Measurements from ENCODE around the gene EPHA6.
A peak's percentile ranks its signal among the peaks of the same experiment; 100 is the strongest.

Gene EPHA6

DNA sequence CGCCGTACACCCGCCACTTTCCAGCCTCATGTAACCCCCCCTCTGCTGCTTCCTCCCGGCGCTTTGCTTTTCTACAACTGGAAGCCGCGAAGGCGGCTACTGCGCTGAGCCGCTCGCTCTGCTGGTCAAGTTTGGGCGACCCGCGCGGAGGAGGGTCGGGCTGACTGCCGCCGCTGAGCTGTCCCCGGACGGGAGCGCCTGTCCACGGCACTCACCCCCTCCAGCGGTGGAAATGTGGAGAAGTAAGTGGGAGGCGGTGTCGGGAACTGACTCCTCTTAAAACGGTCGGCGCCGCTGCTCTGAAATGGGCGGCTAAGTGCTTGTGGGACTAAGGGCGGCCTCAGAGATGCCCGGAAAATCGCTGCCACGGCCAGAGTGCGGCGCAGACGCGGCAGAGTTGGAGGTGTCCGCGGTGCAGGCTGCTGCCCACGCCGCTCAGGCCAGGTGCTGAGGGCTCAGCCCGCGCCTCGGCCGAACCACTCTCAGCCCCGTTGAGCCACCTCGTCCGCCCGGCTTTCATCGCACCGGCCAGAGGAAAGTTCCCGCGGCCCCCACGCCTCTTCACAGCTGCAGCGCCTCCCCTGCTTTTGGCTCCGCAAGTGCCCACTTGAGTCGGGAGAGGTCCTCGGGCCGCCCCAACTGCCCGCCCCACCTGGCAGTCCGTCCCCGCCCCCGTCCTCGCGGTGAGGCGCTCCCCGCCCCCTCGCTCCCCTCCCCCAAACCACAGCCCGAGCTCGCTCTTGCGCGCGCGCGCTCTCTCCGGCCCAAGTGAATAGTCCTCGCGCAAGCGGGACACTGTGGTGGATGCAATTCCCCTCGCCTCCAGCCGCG lies at the start of gene EPHA6:
EPHA6 (plus strand) TSS at position 775 of the 831 bp plus-strand sequence.
- no peak for TF ChIP-seq GATA1 (IDR thresholded peaks at IDR 0.05; ENCODE audit: low read depth, low read length)
- DNase-seq: peak; percentile 6 to 15

DNA sequence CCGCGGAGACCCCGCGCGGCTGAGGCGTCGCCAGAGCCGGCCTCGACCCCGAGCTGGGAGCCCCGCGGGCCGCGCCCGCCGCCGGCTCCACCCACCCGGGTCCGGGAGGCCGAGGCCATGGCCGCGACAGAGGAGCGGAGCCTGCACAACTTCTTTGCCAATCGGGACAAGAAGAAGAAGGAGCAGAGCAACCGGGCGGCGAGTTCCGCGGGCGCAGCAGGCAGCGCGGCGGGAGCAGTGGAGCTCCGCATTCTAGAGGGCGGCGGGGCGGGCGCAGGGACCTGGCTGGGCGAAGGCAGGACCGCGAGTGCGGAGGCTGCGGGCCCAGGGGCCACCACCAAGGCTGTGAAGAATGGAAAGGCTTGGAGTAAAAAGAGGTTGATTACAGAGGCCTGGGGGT lies 37.6 kb upstream of the EPHA6 start:
- TF ChIP-seq POLR2A (IDR thresholded peaks at IDR 0.05; ENCODE audit: low read length) (no peak), GATA1 (IDR thresholded peaks at IDR 0.05; ENCODE audit: low read depth, low read length) (no peak)
- DNase-seq: no peak

DNA sequence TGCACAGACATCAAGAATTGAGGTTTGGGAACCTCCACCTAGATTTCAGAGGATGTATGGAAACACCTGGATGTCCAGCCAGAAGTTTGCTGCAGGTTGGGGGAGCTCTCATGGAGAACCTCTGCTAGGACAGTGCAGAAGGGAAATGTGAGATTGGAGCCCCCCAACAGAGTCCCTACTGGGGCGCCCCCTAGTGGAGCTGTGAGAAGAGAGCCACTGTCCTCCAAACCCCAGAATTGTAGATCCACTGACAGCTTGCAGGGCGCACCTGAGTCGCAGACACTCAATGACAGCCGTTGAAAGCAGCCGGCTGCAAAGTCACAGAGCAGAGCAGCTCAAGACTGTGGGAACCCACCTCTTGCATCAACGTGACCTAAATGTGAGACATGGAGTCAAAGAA lies 34.6 kb upstream of the EPHA6 start:
- peak in 1 of 2 experiments; percentile 2 for DNase-seq
- TF ChIP-seq GATA1 (IDR thresholded peaks at IDR 0.05; ENCODE audit: low read depth, low read length) (no peak), POLR2A (IDR thresholded peaks at IDR 0.05; ENCODE audit: low read length) (no peak)

DNA sequence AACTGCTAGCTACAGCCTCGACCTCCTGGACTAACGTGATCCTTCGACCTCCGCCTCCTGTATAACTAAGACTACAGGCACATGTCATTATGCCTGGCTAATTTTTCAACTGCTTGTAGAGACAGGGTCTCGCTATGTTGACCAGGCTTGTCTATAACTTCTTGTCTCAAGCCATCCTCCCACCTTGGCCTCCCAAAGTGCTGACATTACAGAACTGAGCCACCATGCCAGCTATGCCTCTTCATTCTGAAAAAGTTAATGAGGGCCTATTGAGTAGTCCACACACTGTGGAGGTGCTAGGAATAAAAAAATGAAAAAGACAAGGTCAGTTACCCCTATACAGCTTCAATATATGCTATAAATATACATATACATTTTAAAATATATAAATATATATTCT lies 18.3 kb upstream of the EPHA6 start:
- TF ChIP-seq POLR2A (IDR thresholded peaks at IDR 0.05; ENCODE audit: low read length) (no peak), GATA1 (IDR thresholded peaks at IDR 0.05; ENCODE audit: low read depth, low read length) (no peak)
- no peak for DNase-seq

DNA sequence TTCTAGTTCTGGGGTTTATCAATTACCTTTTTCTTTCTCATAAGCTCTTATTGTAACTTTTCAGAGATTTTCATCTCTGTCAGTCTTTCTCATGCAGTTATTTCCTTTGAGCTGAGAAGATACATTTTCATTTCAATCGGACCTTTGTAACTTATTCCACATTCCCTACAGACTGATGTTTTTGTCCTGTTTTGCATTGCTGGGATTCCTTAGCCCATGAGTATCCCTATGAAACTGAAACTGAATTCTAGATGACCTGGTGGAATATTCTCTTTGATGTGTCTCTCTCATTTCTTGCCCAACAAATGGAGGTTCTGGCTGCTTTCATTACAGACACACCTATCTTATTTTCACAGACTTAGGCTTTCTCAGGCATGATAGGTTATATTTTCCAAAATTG lies 10.5 kb upstream of the EPHA6 start:
- DNase-seq: no peak

DNA sequence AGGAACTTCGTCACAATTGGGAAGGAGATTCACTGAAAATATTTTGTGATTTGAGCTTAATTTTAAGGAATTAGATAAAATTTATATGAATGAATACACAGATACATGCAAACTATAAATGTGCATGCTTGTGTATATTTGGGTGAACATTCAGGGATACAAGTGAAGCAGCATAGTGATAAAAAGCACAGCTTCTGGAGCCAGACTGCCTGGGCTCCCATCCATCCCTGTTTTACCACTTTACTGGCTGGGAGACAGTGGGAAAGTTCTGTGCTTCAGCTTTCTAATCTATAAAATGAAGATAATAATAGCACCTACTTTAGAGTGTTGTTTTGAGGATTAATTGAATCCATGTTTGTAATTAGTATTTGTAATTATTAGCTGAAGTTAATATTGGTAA lies 8.1 kb upstream of the EPHA6 start:
- DNase-seq: no peak
- TF ChIP-seq GATA1 (IDR thresholded peaks at IDR 0.05; ENCODE audit: low read depth, low read length) (no peak), POLR2A (IDR thresholded peaks at IDR 0.05; ENCODE audit: low read length) (no peak)

More for the DNA sequence above, 10.5 kb upstream of the EPHA6 start:
- no peak for TF ChIP-seq GATA1 (IDR thresholded peaks at IDR 0.05; ENCODE audit: low read depth, low read length)
- no peak for TF ChIP-seq POLR2A (IDR thresholded peaks at IDR 0.05; ENCODE audit: low read length)

DNA sequence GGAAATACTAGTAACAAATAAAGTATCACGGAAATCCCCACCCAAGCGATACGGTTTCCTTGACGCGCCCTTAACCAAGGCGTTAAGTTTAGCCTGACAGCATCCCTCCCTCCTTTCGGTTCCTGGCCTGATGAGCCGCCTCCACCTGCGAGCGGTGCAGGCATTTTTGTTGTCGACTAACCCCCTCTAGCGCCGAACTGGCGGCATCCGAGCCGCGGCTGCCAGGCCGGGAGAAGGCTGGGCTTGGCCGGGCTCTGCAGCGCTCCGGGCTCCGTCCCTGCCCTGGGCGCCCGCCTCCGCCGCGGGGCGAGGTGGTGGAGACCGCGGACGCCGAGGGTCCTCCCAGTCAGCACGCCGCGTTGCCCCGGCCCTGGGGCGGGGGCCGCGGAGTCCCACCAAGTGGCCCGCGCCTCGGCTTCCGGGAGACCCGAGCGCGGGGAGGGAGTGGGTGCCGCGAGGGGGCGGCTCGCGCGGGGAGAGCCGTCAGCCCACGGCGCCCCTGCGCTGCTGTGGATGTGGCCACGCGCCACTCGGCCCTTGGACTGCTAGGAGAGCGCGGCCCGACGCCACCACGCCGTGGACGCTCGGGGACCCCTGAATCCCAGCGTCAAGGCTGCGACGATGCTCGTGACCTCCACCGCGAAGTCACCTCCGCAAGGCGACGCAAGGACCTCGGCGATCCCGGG lies 1.1 kb upstream of the EPHA6 start:
- TF ChIP-seq POLR2A (IDR thresholded peaks at IDR 0.05; ENCODE audit: low read length) (no peak), GATA1 (IDR thresholded peaks at IDR 0.05; ENCODE audit: low read depth, low read length) (no peak)
- DNase-seq: peak; percentile 40 to 46

DNA sequence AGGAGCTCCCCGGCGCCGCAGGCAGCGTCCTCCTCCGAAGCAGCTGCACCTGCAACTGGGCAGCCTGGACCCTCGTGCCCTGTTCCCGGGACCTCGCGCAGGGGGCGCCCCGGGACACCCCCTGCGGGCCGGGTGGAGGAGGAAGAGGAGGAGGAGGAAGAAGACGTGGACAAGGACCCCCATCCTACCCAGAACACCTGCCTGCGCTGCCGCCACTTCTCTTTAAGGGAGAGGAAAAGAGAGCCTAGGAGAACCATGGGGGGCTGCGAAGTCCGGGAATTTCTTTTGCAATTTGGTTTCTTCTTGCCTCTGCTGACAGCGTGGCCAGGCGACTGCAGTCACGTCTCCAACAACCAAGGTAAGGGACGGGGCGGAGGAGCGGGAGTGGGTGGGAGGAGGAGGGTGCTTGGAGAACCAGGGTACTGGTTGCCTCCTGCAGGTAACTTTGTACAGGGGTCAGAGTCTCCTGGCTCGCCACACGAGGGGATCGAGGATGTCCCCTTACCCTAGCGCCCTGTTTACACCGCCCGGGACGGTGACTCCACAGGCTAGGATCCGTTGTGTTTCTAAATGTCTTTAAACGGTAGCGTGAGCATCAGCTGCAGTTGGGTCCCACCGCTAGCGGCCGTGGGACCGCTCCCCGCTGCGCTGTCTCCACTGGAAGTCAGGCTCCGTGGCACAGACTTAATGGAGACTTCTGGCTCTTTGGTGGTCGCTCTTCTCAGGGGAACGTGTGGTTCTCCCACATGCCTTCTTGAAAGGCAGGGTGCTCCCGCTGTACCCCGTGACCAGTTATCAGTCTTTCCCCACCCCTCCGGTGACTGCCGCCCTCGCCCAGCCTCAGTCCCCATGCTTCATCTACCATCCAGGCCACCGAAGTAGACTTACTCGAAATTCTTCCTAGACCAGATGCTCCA lies 515 bp downstream of the EPHA6 start:
- no peak for TF ChIP-seq POLR2A (IDR thresholded peaks at IDR 0.05; ENCODE audit: low read length)
- no peak for TF ChIP-seq GATA1 (IDR thresholded peaks at IDR 0.05; ENCODE audit: low read depth, low read length)
- DNase-seq: no peak

DNA sequence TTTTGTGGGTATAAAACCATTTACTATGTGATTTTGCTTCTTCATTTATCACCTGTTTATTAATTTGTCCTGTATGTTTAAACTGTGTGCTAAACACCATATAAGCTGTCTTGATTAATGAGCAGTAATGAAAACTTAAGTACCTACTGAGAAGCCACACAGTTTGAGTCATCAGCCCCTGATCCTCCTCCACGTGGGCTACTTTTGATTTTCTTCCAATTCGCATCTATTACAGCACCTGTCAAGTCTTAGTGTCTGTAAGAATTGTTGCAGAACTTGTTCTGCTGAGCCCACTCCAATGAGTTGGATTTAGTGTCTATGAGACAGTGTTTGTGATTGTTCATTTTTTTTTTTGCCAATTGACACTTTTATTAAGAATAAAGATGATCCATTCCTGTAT lies 16.8 kb downstream of the EPHA6 start:
- TF ChIP-seq GATA1 (IDR thresholded peaks at IDR 0.05; ENCODE audit: low read depth, low read length) (no peak), POLR2A (IDR thresholded peaks at IDR 0.05; ENCODE audit: low read length) (no peak)
- no peak for DNase-seq

DNA sequence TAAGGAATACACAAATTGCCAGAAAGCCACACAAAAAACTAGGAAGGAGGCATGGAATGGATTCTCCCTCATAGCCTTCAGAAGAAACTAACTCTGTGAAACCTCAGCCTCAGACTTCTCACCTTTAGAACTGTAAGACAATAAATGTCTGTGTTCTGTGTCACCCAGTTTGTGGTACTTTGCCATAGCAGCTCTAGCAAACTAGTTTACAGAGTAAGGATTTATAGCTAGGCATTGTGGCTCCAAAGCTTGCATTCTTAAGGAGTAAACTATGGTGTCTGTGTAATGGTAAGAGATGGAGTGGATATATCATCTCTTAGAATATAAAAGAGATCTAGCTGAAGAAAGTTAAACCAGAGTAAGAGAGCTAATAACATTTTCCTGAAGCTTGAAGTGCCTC lies 18.9 kb downstream of the EPHA6 start:
- TF ChIP-seq GATA1 (IDR thresholded peaks at IDR 0.05; ENCODE audit: low read depth, low read length) (no peak), POLR2A (IDR thresholded peaks at IDR 0.05; ENCODE audit: low read length) (no peak)
- no peak for DNase-seq

DNA sequence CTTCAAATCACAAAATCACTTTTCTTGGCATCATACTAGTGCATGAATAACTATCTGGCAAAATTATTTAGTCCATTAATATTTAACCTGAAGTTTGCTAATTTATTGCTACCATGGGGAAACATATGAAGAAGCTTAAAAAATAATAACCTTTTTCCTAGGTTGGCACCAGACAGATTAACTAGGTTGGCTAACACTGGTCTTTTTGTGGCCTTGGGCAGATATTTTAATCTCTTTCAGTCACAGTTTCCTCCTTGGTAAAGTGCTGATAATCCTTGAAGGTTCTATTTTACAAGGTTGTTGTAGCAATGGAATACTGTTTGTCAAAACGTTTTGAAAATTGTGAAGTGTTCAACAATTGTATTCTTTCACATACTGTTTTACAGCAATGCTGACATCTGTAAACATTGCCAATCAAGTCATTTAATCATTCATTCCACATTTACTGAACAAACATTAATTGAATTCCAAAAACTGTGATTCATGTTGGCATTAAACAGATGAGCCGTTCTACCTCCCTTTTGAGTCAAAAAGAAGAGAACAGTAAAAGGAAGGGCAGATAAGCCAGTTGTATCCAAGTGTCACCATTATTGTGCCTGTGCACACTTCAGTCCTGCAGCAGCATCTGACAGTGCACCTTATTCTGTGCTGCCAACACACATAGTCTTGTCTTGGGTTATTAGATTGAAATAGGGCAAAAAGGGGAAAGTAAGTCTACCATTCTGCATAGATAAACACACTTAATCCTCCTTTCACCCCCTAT lies 21.9 kb downstream of the EPHA6 start:
- TF ChIP-seq GATA1 (IDR thresholded peaks at IDR 0.05; ENCODE audit: low read depth, low read length): no peak
- TF ChIP-seq POLR2A (IDR thresholded peaks at IDR 0.05; ENCODE audit: low read length): no peak
- no peak for DNase-seq

DNA sequence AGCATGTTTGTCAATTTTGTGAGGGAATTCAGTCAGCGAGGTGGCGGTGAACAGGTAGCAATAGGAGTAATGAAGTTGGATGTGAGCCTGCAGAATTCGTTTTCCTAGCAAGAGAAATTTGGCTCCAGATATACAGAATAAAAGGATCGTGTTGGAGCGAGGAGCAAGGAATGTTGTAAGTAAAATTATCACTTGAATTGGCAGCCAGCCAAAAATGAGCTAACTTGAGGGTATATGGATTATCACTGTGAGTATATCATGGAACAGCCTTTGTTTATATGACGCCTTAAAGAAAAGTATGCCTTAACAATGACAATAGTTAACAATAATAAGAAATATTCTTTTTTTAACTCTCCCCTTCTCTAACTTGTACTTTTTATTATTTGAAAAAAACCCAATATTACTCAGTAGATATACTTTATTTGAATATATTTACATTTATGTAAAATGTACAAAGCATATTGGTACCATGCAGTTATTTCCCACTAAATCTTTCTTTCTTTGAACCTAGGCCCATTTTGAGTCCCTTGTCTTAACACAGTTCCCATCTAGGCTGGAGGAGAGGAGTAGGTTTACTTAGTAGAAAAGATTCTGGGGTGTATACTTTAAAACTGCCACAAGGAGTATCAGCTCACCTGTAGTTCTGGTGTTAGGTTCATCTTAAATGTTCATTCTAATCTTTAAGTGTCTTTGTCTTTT lies 29.3 kb downstream of the EPHA6 start:
- TF ChIP-seq GATA1 (IDR thresholded peaks at IDR 0.05; ENCODE audit: low read depth, low read length) (no peak), POLR2A (IDR thresholded peaks at IDR 0.05; ENCODE audit: low read length) (no peak)
- no peak for DNase-seq

DNA sequence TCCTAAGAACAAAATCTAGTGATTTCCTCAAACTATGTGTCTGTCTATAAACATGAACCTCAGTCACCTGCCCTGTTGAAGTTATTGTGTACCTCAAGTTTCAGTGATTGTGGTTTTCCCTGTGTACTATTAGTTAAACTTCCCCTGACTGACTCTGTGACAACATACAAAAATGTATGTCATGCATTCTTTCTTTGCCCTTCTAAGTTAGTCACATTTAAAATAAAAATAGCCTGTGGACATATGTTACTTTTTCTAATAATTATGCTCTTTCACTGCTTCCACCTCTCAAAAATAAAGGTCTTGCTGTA lies 29.8 kb downstream of the EPHA6 start:
- TF ChIP-seq POLR2A (IDR thresholded peaks at IDR 0.05; ENCODE audit: low read length) (no peak), GATA1 (IDR thresholded peaks at IDR 0.05; ENCODE audit: low read depth, low read length) (no peak)
- DNase-seq: no peak

Data from erythroblast (primary cell).